CD14-positive monocyte (primary cell): ENCODE data around the gene UBE2Q1. TPM values are rescaled to one million over a fixed set of nuclear protein-coding genes. Genes with fewer than 3 reads are reported as not detected.

Experiments used
- DNase-seq, 3 donors: peaks; one replicate each; pipeline ENCODE4 v3.0.0-alpha.2; 2011 to 2022
- H2AFZ ChIP-seq: 2 replicates; pipeline ENCODE4 v1.6.0; 2012; ENCODE audit warnings: mild to moderate bottlenecking, low read depth, low read length, inconsistent platforms; ENCODE audit not compliant: insufficient read depth, poor library complexity, severe bottlenecking
- H3K27ac ChIP-seq, 2 donors: 1 replicate in 1 of 2; 2 replicates in 1 of 2; pipeline ENCODE4 v1.5.1; 2012 to 2013; ENCODE audit warnings: low read length in 2 of 2, control low read depth in 1 of 2, inconsistent platforms in 1 of 2, low read depth in 1 of 2, mild to moderate bottlenecking in 1 of 2
- H3K27me3 ChIP-seq, 2 donors: one replicate each; pipeline versions ENCODE4 v1.6.0 to v1.6.1; 2011 to 2013; ENCODE audit warnings: low read length in 2 of 2; ENCODE audit not compliant: control insufficient read depth in 2 of 2, insufficient read depth in 2 of 2
- H3K36me3 ChIP-seq, 2 donors: replicated peaks in 1 of 2; 1 replicate in 1 of 2; 2 replicates in 1 of 2; pipeline versions ENCODE4 v1.5.1 to v1.6.1; 2012 to 2013; ENCODE audit warnings: low read length in 2 of 2, control low read depth in 1 of 2, inconsistent platforms in 1 of 2, mild to moderate bottlenecking in 1 of 2; ENCODE audit not compliant: insufficient read depth in 2 of 2, control insufficient read depth in 1 of 2
- H3K4me1 ChIP-seq, 2 donors: 1 replicate in 1 of 2; 2 replicates in 1 of 2; pipeline versions ENCODE4 v1.5.1 to v1.6.1; 2012 to 2013; ENCODE audit warnings: low read length in 2 of 2, control low read depth in 1 of 2, inconsistent platforms in 1 of 2, mild to moderate bottlenecking in 1 of 2, moderate library complexity in 1 of 2; ENCODE audit not compliant: insufficient read depth in 2 of 2, control insufficient read depth in 1 of 2
- H3K4me2 ChIP-seq: replicated peaks from 2 replicates; pipeline ENCODE3; 2012; ENCODE audit warnings: low read length, moderate library complexity, mild to moderate bottlenecking; ENCODE audit not compliant: poor library complexity, severe bottlenecking; ENCODE audit errors: extremely low read depth
- H3K4me3 ChIP-seq, 3 experiments: fragments of 200-600 bp in 1 of 3; sonication (generic) in 1 of 3; replicated peaks in 1 of 3; 1 replicate in 2 of 3; 2 replicates in 1 of 3; pipeline ENCODE4 v1.5.1; 2011 to 2013; ENCODE audit warnings: low read length in 3 of 3, mild to moderate bottlenecking in 3 of 3, control low read depth in 2 of 3, low read depth in 2 of 3, inconsistent platforms in 1 of 3, moderate library complexity in 1 of 3
- H3K79me2 ChIP-seq: 2 replicates; pipeline ENCODE4 v1.6.0; 2012; ENCODE audit warnings: mild to moderate bottlenecking, control low read depth, inconsistent platforms, low read length, moderate library complexity; ENCODE audit not compliant: insufficient read depth
- H3K9ac ChIP-seq: 2 replicates; pipeline ENCODE4 v1.6.0; 2017; ENCODE audit warnings: low read length, mild to moderate bottlenecking; ENCODE audit not compliant: insufficient read depth, poor library complexity, severe bottlenecking
- H3K9me3 ChIP-seq, 2 donors: replicated peaks in 1 of 2; 1 replicate in 1 of 2; 2 replicates in 1 of 2; pipeline versions ENCODE4 v1.5.1 to v1.6.1; 2012 to 2013; ENCODE audit warnings: low read length in 2 of 2, control low read depth in 1 of 2; ENCODE audit not compliant: control insufficient read depth in 1 of 2, insufficient read depth in 1 of 2
- H4K20me1 ChIP-seq: 2 replicates; pipeline ENCODE4 v1.6.0; 2012; ENCODE audit warnings: mild to moderate bottlenecking, low read length, control low read depth, moderate library complexity; ENCODE audit not compliant: insufficient read depth
- H3K27ac Mint-ChIP-seq, 7 donors: one replicate each; pipeline ENCODE4 v1.8.0; 2020; ENCODE audit warnings: mild to moderate bottlenecking in 7 of 7, mixed read lengths in 7 of 7, moderate library complexity in 6 of 7, inconsistent platforms in 2 of 7
- H3K27me3 Mint-ChIP-seq, 3 donors: one replicate each; pipeline ENCODE4 v1.8.0; 2021 to 2022; ENCODE audit warnings: low read depth in 3 of 3, mild to moderate bottlenecking in 3 of 3, mixed read lengths in 3 of 3, moderate library complexity in 3 of 3, inconsistent platforms in 1 of 3
- H3K36me3 Mint-ChIP-seq, 2 donors: one replicate each; pipeline ENCODE4 v1.8.0; 2020; ENCODE audit warnings: mixed read lengths in 2 of 2, inconsistent platforms in 1 of 2, mild to moderate bottlenecking in 1 of 2
- H3K4me1 Mint-ChIP-seq: one replicate; pipeline ENCODE4 v1.8.0; 2020; ENCODE audit warnings: mild to moderate bottlenecking, mixed read lengths
- H3K4me3 Mint-ChIP-seq, 2 donors: one replicate each; pipeline ENCODE4 v1.8.0; 2020; ENCODE audit warnings: mild to moderate bottlenecking in 2 of 2, mixed read lengths in 2 of 2, moderate library complexity in 1 of 2
- H3K9me3 Mint-ChIP-seq, 7 donors: one replicate each; pipeline ENCODE4 v1.8.0; 2020 to 2022; ENCODE audit warnings: mixed read lengths in 7 of 7, mild to moderate bottlenecking in 6 of 7, moderate library complexity in 6 of 7, inconsistent platforms in 2 of 7
- CTCF ChIP-seq: fragments of 200-600 bp; IDR thresholded peaks from one replicate; pipeline ENCODE4 v1.8.0; 2022; ENCODE audit warnings: antibody characterized with exemption, mild to moderate bottlenecking
- WGBS: methylation state at CpG from one replicate; pipeline ENCODE4 v1.1.5; 2013; ENCODE audit warnings: missing lambda C conversion rate; ENCODE audit not compliant: insufficient coverage; 5-methylcytosine and 5-hydroxymethylcytosine counted together
- intact Hi-C, 2 donors: fragments of 100-400 bp; cut with micrococcal nuclease; formaldehyde crosslinking; loops; one replicate each; pipeline versions ENCODE4 v1.15.0 to v1.15.1; 2023
- polyA plus RNA-seq, 3 donors: library from polyadenylated mRNA; depleted of rRNA in 1 of 3; unstranded in 2 of 3; stranded (reverse) in 1 of 3; fragments of 300-500 nt in 2 of 3; fragments of >200 nt in 1 of 3; fragmentation: Illumina TruSeq in 2 of 3; gene quantifications; 1 replicate in 2 of 3; 2 replicates in 1 of 3; pipeline ENCODE4 v1.2.3, GENCODE V29; 2012 to 2021

UBE2Q1 gene
- polyA plus RNA-seq, 3 donors: 6.4 to 22.6 (median 8.4) TPM

- no peak overlapping the region for H3K9ac ChIP-seq
- no peaks in the 10 kb centered on the region for H3K79me2 ChIP-seq
- no peak overlapping the region for H2AFZ ChIP-seq
- no CpG with 5 or more reads among the region's 3 CpGs for WGBS
- H3K4me3 ChIP-seq: no peak overlapping the region
- Mint-ChIP-seq H3K36me3 (no peaks in the 10 kb centered on the region), H3K27ac (no peak overlapping the region), H3K4me3 (no peak overlapping the region), H3K9me3 (peaks cover 0 to 1% (median 0%) of the 10 kb centered on the region in 7 donors), H3K27me3 (peaks cover 13 to 19% (median 13%) of the 10 kb centered on the region in 3 donors), H3K4me1 (no peaks in the 10 kb centered on the region)
- peaks cover 0 to 4% of the 10 kb centered on the region in 2 donors for H3K27me3 ChIP-seq
- no peak for TF ChIP-seq CTCF
- no peak overlapping the region for H3K27ac ChIP-seq
- H3K9me3 ChIP-seq: no peaks in the 10 kb centered on the region
- intact Hi-C loops: no loop called here
- no peaks in the 10 kb centered on the region for H3K4me1 ChIP-seq
- H3K36me3 ChIP-seq: no peaks in the 10 kb centered on the region
- H4K20me1 ChIP-seq: no peaks in the 10 kb centered on the region
- DNase-seq: no peak
- no peak overlapping the region for H3K4me2 ChIP-seq
Observed at GRCh38 chr1:154512760-154513159, 45.7 kb downstream of the UBE2Q1 start.

- Histone ChIP-seq H3K4me1 (peaks cover 11 to 18% of the 10 kb centered on the region in 2 donors), H3K9ac (no peak overlapping the region), H2AFZ (no peak overlapping the region), H3K9me3 (peaks cover 6 to 17% of the 10 kb centered on the region in 2 donors), H3K79me2 (no peaks in the 10 kb centered on the region), H3K27me3 (peaks cover 58 to 74% of the 10 kb centered on the region in 2 donors), H4K20me1 (no peaks in the 10 kb centered on the region), H3K36me3 (no peaks in the 10 kb centered on the region), H3K4me2 (no peak overlapping the region), H3K4me3 (no peak overlapping the region), H3K27ac (no peak overlapping the region)
- WGBS: no CpG with 5 or more reads among the region's 5 CpGs
- Mint-ChIP-seq H3K27ac (no peak overlapping the region), H3K4me3 (peak overlapping the region in 1 of 2 donors; percentile 87), H3K36me3 (peaks cover 7 to 12% of the 10 kb centered on the region in 2 donors), H3K9me3 (peaks cover 3 to 29% (median 18%) of the 10 kb centered on the region in 7 donors), H3K4me1 (peaks cover 8% of the 10 kb centered on the region), H3K27me3 (peaks cover 60 to 90% (median 65%) of the 10 kb centered on the region in 3 donors)
- TF ChIP-seq CTCF: no peak
- intact Hi-C loops: no loop called here
- no peak for DNase-seq
Observed at GRCh38 chr1:154503898-154504297, 54.6 kb downstream of the UBE2Q1 start.
